Measurements from ENCODE around the gene SRPK2.

GRCh38 chr7:105137898-105138297, 250.8 kb downstream of the SRPK2 start:
- no peak for TF ChIP-seq GATA3 (IDR thresholded peaks at IDR 0.05; ENCODE audit: low read depth, low read length)
- TF ChIP-seq GATA2 (IDR thresholded peaks at IDR 0.05; ENCODE audit: low read depth, low read length), result no peak
